Renal cortical epithelial cell (primary cell): ENCODE data around the gene TRMT112. TPM values are rescaled to one million over a fixed set of nuclear protein-coding genes. Genes with fewer than 3 reads are reported as not detected.

Experiments used
- DNase-seq: peaks from one replicate; pipeline ENCODE4 v3.0.0-alpha.2; 2011; ENCODE audit warnings: low read depth
- total RNA-seq: library from RNA; depleted of rRNA; stranded (reverse); fragments of >200 nt; gene quantifications from 2 replicates; pipeline ENCODE4 v1.2.3, GENCODE V29; 2014

TRMT112 gene
- total RNA-seq, 1 donor from 2014 or later: 96.8 TPM

DNA sequence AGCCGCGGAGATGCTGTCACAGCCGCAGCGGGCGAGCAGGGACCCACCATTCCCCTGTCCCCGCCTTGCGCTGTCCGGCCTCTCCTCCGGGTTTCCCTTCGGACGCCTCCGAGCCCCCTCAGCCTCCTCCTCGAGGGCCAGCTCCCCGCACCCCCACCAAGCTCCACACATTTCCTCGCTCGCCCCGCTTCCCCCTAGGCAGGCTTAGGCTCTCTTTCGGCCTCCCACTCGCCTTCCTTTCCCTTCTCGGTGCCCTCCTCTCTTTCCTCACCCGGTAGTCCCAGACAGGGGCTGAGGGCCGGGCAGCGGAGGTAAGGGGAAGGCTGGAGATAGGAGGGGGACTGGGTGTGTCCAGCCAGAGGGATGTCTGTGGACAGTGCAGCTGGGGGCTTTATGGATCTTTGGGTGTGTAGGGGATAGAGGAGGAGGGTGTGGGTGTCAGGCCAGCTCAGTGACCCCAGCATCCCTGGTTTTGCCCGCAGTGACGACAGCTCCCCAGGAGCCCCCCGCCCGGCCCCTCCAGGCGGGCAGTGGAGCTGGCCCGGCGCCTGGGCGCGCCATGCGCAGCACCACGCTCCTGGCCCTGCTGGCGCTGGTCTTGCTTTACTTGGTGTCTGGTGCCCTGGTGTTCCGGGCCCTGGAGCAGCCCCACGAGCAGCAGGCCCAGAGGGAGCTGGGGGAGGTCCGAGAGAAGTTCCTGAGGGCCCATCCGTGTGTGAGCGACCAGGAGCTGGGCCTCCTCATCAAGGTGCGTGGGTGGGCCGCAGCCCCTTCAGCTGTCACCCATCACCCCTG is 24.7 kb downstream of the TRMT112 start:
- no peak for DNase-seq

DNA sequence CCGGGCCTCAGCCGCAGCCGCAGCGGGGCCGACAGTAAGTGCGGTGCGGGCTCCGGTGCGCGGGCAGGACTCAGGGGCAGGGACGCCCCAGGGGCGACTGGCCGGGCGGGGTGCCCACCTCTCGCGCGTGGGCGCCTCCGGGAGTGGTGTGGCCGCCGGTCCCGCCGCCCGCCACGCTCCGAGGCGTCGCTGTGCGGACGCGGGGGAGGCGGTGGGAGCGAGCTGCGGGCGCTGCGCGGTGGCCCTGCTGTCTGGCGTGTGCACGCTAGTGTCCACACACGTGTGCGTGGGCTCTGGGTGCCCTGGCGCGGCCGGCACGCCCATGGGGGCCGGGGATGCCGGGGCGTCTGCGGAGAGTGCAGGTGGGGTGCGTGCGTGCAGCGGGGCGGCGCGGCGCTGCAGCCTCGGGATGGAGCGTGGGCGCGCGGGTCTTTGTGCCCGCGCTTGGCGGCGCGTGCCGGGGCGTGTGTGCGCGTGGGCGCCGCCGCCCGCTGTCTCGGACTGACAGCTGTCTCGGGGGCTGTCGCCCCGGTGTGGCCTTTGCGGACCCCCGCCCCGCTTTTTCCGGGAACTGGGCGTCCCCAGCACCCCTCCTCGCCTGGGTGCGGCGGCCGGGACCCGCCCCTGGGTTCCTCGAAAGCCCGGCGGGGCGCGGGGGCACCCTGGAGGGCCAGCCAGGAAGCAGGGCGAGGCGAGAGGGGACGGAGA is 25.5 kb downstream of the TRMT112 start:
- no peak for DNase-seq

DNA sequence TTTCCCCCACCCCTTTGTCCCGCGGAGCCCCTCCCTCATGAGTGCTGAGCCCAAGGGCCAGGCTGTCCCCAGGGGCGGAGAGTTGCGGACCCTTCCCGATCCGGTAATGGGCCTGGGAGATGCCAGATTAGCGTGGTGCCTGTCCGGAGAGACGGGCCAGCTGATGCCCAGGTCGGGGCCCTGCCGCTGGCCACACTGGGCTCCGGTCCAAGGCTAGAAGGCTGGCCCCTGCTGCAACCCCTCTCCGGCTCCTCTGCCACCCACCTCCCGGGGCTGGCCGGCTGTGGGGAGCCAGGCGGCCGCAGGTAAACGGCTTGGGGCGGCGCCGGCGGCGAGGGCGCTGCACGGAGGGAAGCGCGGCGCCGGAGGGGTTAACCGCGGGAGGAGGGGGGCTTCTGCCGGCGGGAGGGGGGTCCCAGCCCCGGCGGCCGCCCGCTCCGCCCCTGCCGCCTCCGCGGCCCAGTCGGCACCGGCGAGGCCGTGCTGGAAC is 26.1 kb downstream of the TRMT112 start, which contains the start of gene KCNK4:
KCNK4 (plus strand) TSS at position 41 of the 490 bp plus-strand sequence. CDS start 1,717 bp downstream, outside the sequence.
- DNase-seq: no peak

DNA sequence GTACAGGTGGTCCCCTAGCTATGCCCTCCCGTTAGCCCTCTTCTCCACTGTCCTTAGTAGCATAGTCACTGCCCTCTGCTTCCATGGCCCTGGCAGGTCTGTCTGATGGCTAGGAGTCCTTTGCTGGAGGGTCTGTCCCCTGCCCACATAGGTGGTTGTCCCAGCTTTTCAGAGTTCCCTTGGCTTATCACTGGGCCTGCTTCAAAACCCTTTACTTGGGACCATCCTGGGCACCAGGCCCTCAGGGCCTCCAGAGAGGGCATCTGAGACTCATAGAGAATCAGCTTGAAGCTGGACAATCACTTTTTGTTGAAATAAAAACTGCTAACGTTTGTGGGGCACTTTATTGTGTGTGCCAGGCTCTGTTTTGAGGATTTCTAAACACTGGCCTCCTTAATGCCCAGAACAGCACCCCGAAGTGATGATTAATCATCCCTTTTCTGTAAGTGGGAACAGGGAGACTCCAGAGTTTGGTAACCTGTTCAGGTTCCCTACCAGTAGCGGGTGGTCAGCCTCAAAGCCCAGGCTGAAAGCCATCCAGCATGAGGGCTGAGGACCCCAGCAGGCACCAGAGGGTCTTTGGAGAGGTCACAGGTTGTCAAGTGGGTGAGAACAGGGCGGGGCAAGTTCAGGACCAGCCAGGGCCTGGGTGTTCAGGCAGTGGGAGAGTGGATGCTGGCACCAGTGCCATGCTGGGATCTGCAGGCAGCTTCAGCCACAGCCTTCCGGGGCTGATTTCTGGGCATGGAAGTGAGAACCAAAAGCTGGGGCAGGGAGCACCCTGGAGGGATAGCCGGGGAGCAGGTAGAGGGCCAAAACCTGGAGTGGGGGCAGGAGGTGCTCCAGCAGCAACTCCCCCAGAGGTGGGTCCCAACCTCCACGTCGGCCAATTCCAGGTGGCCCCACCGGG is 26.8 kb downstream of the TRMT112 start:
- DNase-seq: no peak

DNA sequence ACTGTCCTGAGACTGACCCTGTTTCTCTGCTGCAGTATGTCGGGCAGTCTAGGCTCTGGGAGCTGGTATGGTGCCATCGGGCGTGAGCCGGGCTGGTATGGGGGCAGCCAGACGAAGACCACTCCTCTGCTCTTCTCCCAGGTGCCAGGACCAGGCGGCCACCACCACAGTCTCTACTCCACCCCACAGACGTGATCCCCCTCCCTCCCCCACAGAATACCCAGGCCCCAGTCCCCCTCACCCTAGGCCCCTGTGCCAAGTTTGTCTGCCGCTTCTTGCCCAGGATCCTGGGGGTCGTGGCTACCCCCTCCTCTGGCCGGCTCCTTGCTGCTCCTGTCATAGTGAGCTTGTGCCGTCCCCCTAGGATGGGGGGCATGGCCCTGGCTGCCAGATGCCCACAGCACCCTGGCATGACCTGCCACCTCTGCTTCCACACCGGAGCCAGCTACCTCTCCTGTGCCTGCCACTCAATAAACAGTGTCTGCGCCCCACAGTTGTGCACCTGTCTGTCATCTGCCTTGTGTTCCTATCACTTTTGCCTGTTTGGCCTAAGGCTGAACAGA is 28.3 kb downstream of the TRMT112 start:
- no peak for DNase-seq

DNA sequence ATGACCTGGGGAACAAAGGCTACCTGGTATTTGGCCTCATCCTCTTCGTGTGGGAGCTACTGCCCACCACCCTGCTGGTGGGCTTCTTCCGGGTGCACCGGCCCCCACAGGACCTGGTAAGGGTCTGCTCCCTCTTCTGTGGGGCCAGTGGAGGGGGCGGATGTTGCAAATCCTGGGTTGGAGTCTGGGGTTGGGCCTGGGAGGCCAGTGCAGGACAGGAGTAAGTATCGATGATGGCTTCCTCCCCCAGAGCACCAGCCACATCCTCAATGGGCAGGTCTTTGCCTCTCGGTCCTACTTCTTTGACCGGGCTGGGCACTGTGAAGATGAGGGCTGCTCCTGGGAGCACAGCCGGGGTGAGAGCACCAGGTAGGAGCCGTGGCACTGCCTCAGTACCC is 29.0 kb downstream of the TRMT112 start:
- no peak for DNase-seq

DNA sequence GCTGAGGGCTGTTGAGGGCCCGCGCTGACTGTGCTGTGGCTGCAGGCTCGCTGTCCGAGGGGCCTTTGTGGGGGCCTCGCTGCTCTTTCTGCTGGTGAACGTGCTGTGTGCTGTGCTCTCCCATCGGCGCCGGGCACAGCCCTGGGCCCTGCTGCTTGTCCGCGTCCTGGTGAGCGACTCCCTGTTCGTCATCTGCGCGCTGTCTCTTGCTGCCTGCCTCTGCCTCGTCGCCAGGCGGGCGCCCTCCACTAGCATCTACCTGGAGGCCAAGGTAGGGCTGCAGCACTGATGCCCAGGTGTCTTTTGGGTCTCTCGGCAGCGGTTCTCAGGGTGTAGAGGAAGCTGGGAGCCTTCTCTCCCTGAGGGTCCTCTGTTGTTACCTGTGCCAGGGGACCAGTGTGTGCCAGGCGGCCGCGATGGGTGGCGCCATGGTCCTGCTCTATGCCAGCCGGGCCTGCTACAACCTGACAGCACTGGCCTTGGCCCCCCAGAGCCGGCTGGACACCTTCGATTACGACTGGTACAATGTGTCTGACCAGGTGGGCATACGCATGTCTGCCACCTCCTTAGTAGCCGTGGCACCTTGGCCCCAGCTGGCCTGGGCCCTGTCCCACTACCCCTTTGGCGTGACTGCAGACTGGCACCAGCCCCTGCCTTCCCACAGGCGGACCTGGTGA is 29.5 kb downstream of the TRMT112 start:
- no peak for DNase-seq

DNA sequence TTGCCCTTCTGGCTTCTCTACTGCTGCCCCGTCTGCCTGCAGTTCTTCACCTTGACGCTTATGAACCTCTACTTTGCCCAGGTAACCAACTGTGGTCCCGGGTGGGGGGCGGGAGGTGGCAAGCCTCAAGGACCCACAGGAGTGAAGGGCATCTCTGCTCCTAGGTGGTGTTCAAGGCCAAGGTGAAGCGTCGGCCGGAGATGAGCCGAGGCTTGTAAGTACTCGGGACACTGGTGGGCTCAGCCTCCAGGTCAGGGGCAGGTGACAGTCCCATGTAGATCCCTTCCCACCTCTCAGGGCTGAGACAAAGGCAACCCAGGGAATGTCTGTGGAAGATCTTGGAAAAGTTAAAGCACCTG is 30.6 kb downstream of the TRMT112 start:
- no peak for DNase-seq

DNA sequence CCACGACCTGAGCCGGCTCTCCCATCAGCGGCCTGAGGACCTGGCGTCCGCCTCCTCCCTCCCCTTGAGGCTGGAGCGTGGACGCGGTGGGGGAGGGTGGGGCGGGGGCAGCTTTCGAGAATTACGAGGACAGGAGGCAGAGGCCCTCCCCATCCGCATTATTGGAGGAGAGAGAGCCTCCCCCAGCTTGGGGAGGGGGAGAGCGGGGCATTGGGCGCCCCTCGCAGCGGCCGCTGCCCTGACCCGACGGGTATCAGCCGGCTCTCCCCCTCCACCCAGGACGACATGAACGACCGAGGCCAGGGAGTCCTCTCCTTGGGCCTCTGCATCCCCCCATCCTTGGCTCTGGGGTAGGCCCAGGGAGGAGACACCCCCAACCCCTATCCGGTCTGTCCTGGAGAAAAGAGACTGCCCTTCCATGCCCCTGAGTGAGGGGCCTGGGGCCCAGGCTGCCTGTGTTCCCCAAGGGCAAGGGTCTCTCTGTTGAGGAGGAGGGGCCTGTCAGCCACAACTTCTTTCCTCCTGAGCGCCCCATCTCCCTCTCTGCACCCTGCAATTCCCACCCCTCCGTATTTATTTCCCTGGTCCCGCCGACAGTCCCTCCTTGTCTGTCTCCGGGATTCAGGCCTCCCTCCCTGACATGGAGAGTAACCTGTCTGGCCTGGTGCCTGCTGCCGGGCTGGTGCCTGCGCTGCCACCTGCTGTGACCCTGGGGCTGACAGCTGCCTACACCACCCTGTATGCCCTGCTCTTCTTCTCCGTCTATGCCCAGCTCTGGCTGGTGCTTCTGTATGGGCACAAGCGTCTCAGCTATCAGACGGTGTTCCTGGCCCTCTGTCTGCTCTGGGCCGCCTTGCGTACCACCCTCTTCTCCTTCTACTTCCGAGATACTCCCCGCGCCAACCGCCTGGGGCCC is 31.2 kb downstream of the TRMT112 start:
- DNase-seq: no peak

DNA sequence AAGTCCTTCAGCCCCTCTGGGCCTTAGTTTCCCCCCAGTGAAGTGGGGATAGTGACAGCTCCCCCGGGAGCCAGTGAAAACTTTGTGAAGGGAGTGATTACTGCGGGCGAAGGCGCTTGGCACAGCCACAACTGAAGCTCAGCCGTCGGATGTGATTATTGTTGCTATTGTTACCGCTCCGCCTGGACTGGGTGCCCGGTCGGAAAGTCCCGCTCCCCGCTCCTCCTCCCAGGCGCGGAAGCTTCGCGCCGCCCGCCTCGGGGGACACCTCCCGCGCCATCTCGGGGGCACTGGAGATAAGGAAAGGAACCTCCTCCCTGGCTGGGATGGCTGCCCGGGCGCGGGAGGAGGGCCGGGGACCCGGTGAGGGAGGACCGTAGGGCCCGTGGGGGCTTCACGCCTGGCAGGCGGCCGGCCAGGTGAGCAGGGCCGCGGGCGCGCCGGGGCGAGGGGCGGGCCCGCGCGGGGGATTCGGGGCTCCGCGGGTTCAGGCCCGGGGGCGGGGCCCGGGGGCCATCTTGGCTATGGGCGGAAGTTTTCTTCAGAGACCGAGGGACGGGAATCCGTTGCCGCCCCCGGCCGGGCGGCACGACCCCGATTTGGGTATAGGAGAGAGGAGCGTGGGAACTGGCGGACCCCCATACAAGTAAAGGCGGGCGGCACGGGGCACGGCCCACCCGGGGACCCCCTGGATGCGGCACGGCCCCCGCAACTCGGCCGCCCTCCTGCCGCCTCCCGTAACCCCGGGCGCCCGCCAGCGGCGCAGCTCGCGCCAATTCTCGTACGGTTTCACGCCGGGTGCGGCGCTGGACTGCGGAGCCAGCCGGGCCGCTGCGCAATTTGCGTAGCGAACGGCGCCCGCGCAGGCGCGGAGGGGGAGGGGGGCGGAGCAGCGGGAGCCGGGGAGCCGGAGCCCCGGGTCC is 32.1 kb downstream of the TRMT112 start, which contains the start of gene GPR137:
GPR137 (plus strand) TSS at position 887 of the 923 bp plus-strand sequence. CDS start 677 bp downstream, outside the sequence.
- DNase-seq: peak; percentile 29

DNA sequence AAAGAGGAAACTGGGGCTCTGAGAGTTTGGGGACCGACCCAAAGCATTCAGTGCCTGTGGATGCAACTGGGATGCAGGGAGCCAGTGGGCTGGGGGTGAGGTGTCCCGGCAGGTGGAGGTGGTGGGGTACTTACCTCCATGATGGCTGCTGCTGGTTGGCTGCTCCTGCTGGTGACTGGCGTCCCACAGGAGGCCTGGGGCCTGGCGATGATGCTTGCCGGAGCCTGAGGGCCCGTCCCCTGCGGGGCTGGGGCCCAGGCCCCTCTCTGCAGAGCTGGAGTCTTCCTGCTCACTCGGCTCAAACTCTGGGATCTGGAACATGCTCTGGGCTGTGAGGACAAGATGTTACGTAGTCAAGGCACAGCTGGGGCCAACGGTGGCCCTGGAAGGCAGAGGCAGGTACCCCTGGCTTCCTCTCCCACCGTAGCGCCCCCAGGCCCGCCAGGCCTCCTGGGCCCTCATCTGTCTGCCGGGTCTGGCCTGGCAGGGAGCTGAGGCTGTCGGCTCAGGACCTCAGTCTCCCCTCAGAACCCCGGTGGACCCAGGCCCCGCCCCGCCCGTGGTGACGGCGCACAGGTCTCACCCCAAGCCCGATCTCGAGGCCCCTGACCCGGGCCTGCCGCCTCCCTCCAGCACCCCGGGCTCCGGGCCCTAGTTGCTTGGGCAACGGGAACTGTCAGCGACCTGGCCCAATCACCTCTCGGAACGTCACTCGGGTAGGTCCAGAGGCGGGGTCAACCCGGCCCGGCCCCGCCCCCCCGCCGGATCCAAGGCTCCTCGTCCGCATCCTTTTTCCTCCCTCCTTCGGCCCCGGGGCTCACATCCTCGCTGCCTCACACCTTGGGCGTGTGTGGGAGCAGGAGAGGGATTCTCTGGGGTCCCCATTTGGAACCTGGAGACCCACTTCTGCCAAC is 33.1 kb downstream of the TRMT112 start, which contains the start of gene BAD:
BAD (minus strand) TSS at position 618 of the 914 bp plus-strand sequence; CDS start at position 321, 297 bp downstream.
- peak; percentile 74 for DNase-seq

DNA sequence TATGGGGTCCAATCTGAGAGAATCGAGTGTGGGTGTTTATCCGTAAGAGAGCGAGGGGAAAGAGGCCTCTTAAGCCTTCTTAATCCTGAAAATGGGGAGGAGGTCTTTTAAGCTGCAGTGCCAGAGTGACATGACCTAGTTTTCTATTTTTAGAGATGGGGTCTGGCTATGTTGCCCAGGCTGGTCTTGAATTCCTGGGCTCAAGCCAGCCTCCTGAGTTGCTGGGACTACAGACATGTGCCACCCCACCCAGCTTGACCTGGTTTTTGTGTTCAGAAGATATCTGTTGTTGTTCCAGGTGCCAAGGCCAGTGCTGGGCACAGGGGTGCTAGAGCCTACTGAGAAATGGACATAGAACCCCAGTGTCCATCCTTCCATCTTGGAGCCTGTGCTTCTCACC is 34.3 kb downstream of the TRMT112 start:
- no peak for DNase-seq

DNA sequence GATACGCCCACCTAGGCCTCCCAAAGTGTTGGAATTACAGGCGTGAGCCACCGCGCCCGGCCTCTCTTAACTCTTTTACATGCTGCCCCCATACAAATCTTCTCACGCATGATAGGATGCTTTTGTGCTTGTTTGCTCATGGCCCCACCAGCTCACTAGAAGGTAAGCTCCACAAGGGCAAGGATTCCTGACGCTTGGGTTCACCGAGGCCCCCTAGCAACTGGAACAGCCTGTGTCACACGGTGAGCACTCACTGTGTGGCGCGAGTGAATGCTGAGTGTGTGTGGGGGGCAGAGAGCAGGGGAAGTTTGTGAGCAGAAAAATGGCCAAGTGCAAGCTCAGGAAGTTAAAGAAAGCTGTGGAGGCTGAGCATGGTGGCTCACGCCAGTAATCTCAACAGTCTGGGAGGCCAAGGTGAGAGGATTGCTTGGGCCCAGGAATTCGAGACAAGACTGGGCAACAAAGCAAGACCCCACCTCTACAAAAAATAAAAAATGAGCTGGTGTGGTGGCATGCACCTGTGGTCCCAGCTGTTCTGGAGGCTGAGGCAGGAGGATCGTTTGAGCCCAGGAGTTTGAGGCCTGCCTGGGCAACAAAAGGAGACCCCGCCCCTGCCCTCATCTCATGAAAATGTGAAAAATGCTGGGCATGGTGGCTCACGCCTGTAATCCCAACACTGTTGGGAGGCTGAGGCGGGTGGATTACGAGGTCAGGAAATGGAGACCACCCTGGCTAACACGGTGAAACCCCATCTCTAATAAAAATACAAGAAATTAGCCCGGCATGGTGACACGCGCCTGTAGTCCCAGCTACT is 35.2 kb downstream of the TRMT112 start:
- no peak for DNase-seq

DNA sequence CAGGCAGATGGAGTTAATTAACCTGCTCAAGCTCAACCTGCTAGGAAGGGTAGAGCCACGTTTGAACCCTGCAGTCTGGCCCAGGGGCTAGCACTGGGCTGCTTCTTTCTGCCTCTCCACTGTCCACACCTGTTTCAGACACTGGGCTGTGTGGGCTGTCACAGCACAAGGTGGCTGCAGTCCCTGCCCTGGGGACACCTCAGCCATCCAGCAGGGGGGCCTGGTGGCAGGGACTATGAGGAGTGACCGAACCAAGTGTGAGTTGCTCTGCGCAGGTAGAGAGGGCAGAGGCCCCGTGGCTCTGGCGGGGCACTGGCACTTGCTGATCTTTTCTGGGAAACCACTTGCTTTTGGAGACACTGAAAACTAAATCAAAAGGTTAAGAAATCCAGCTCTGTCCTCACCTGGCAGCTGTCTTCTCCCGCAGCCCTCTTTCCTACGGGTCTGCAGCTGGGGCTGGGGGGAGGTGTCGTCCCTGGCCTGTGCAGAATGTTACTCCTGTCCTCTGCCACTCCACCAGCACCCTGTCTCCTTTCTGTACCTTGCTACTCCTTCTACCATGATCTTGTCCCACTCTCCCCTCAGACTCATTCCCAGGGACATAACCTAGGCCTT is 38.7 kb downstream of the TRMT112 start:
- no peak for DNase-seq

DNA sequence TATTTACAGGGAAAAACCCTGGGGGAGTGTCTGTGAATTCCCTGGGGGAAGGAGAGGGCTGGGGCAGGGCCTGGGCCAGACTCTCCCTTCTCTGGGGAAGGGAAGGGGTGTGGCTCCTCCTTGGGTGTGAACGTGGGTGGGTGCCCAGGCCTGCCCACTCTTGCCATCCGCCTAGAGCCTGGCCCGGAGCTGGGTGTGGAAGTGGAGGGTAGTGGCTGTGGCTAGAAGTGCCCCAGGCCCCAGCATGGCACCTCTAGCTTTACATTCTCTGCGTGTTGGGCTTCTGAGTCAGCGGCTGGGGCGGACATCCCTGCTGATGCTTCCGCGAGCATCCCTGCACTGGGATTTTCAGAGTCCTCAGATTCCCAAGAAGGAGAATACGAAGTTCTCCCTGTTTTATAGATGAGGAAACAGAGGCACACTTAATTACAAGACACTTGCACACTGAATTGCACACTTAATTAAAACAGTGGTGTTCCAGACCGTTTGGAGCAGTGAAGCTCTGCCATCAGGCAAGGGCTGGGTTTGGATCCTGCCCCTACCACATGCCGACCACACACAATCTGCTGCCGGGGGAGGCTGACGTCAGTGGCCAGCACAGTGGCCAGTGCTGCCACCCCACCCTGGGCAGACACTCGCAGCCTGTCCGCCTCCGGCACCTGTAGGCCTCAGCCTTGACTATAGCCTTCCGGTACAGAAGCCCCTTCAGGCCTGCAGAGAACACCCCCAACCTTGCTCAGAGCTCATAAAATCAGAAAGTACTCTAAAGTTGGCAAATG is 40.5 kb downstream of the TRMT112 start:
- no peak for DNase-seq
